Liver (tissue), 2 donors: ENCODE results near the gene RBSN.

Source experiments
- HNF4G ChIP-seq: IDR thresholded peaks from 2 replicates; pipeline ENCODE4 v1.6.1; 2016; ENCODE audit warnings: antibody characterized with exemption
- RAD21 ChIP-seq, 2 donors: IDR thresholded peaks; 2 replicates each; pipeline ENCODE4 v1.6.1; 2016; ENCODE audit warnings: antibody characterized with exemption in 2 of 2, mild to moderate bottlenecking in 2 of 2
- TAF1 ChIP-seq: conservative IDR thresholded peaks from 2 replicates; pipeline ENCODE4 v1.6.1; 2016; ENCODE audit warnings: antibody characterized with exemption, mild to moderate bottlenecking
- YY1 ChIP-seq: IDR thresholded peaks from 2 replicates; pipeline ENCODE4 v1.6.1; 2016; ENCODE audit warnings: antibody characterized with exemption, mild to moderate bottlenecking
- donor health status: healthy.

- TF ChIP-seq HNF4G (no peak), RAD21 (IDR thresholded peaks at IDR 0.05) (no peak), YY1 (no peak), TAF1 (no peak)
Measured at GRCh38 chr3:15113884-15114283, 14.9 kb upstream of the RBSN start.
